SK-N-SH (cell line): Measurements from ENCODE around the gene KDM4C. TPM values are rescaled to one million over a fixed set of nuclear protein-coding genes. Genes with fewer than 3 reads are reported as not detected.

Source experiments
- CTCF ChIA-PET: fragments of 300-600, 350-600 bp; formaldehyde crosslinking; extraction: SDS; loops from one replicate; lab custom pipeline; 2021; lab: Yijun Ruan, JAX
- POLR2A ChIA-PET: fragments of 350-600 bp; sonication (Branson Sonifier 250); formaldehyde crosslinking; extraction: SDS; loops from one replicate; lab custom pipeline; 2020; ENCODE audit warnings: antibody characterized with exemption, inconsistent platforms; lab: Yijun Ruan, JAX
- DNase-seq: peaks from one replicate; pipeline ENCODE4 v3.0.0; 2012
- H2AFZ ChIP-seq: fragments of 200-600 bp; sonication (generic); 2 replicates; pipeline ENCODE4 v1.8.1; 2016; ENCODE audit warnings: antibody characterized with exemption, mild to moderate bottlenecking, low read depth
- H3F3A ChIP-seq: fragments of 200-600 bp; sonication (generic); replicated peaks from 2 replicates; pipeline ENCODE3; 2016; ENCODE audit warnings: antibody characterized with exemption, mild to moderate bottlenecking; ENCODE audit not compliant: insufficient read depth
- H3K27ac ChIP-seq, 2 experiments: fragments of 200-500 bp in 1 of 2; fragments of 200-600 bp in 1 of 2; sonication (Bioruptor generic) in 1 of 2; sonication (generic), shearing (Covaris generic) in 1 of 2; 2 replicates each; pipeline versions ENCODE4 v1.5.1 to v1.6.1; 2014 to 2016; ENCODE audit warnings: low read depth in 2 of 2, inconsistent platforms in 1 of 2, low read length in 1 of 2, mild to moderate bottlenecking in 1 of 2, mixed read lengths in 1 of 2
- H3K27me3 ChIP-seq: fragments of 200-600 bp; sonication (generic), shearing (Covaris generic); 2 replicates; pipeline ENCODE4 v1.6.1; 2016; ENCODE audit warnings: mixed run types; ENCODE audit not compliant: insufficient read depth
- H3K36me3 ChIP-seq, 2 experiments: fragments of 200-500 bp in 1 of 2; fragments of 200-600 bp in 1 of 2; sonication (Bioruptor generic) in 1 of 2; sonication (generic) in 1 of 2; replicated peaks in 1 of 2; 2 replicates each; pipeline versions ENCODE3 to v1.5.1; 2014 to 2016; ENCODE audit warnings: low read length in 1 of 2, mild to moderate bottlenecking in 1 of 2; ENCODE audit not compliant: insufficient read depth in 2 of 2, control insufficient read depth in 1 of 2
- H3K4me1 ChIP-seq, 2 experiments: fragments of 200-500 bp in 1 of 2; fragments of 200-600 bp in 1 of 2; sonication (Bioruptor generic) in 1 of 2; sonication (generic), shearing (Covaris generic) in 1 of 2; 2 replicates each; pipeline versions ENCODE4 v1.5.1 to v1.6.1; 2014 to 2016; ENCODE audit warnings: low read depth in 1 of 2, low read length in 1 of 2, mixed run types in 1 of 2; ENCODE audit not compliant: insufficient read depth in 2 of 2, control insufficient read depth in 1 of 2
- H3K4me2 ChIP-seq: fragments of 200-600 bp; sonication (generic), shearing (Covaris generic); 2 replicates; pipeline ENCODE4 v1.6.1; 2017; ENCODE audit warnings: mixed run types
- H3K4me3 ChIP-seq, 2 experiments: fragments of 200-500 bp in 1 of 2; fragments of 200-600 bp in 1 of 2; sonication (Bioruptor generic) in 1 of 2; sonication (generic), shearing (Covaris generic) in 1 of 2; 2 replicates each; pipeline versions ENCODE4 v1.5.1 to v1.8.1; 2014 to 2016; ENCODE audit warnings: low read depth in 2 of 2, inconsistent platforms in 1 of 2, low read length in 1 of 2, mild to moderate bottlenecking in 1 of 2, mixed read lengths in 1 of 2, moderate library complexity in 1 of 2
- H3K79me2 ChIP-seq: fragments of 200-600 bp; sonication (generic); 2 replicates; pipeline ENCODE4 v1.8.1; 2017; ENCODE audit warnings: mild to moderate bottlenecking; ENCODE audit not compliant: insufficient read depth
- H3K9ac ChIP-seq: fragments of 200-600 bp; sonication (generic); 2 replicates; pipeline ENCODE4 v1.6.1; 2017; ENCODE audit warnings: mixed run types
- H3K9me2 ChIP-seq: fragments of 200-600 bp; sonication (generic); 2 replicates; pipeline ENCODE4 v1.6.1; 2017; ENCODE audit warnings: mixed run types
- H3K9me3 ChIP-seq: fragments of 200-600 bp; sonication (generic); 2 replicates; pipeline ENCODE4 v1.6.1; 2017; ENCODE audit warnings: mixed run types, mild to moderate bottlenecking, moderate library complexity
- H4K20me1 ChIP-seq: fragments of 200-600 bp; sonication (generic); 2 replicates; pipeline ENCODE4 v1.6.1; 2017; ENCODE audit warnings: mild to moderate bottlenecking, mixed run types; ENCODE audit not compliant: insufficient read depth
- EP300 ChIP-seq, 2 experiments: IDR thresholded peaks; 2 replicates each; pipeline versions ENCODE4 v1.4.0 to v1.6.1; 2012; ENCODE audit warnings: borderline replicate concordance in 1 of 2, low read depth in 1 of 2, low read length in 1 of 2
- EZH2phosphoT487 ChIP-seq: fragments of 200-600 bp; sonication (generic); IDR thresholded peaks from 2 replicates; pipeline ENCODE4 v1.6.1; 2017; ENCODE audit warnings: low read depth, mixed run types, mild to moderate bottlenecking, antibody characterized with exemption, moderate library complexity, borderline replicate concordance
- FOSL2 ChIP-seq: IDR thresholded peaks from 2 replicates; pipeline ENCODE4 v1.4.0; 2012; ENCODE audit warnings: low read depth, mild to moderate bottlenecking, moderate library complexity, borderline replicate concordance
- FOXM1 ChIP-seq: IDR thresholded peaks from 2 replicates; pipeline ENCODE4 v1.4.0; 2012; ENCODE audit warnings: low read depth, mild to moderate bottlenecking
- GABPA ChIP-seq: IDR thresholded peaks from 2 replicates; pipeline ENCODE4 v1.4.0; 2012; ENCODE audit warnings: low read depth, mild to moderate bottlenecking
- GATA2 ChIP-seq: sonication (generic); formaldehyde crosslinking; IDR thresholded peaks from 2 replicates; pipeline ENCODE4 v1.5.0; 2020; ENCODE audit warnings: mild to moderate bottlenecking, missing genetic modification reagents
- NFIC ChIP-seq: IDR thresholded peaks from 2 replicates; pipeline ENCODE4 v1.4.0; 2012; ENCODE audit warnings: borderline replicate concordance
- POLR2AphosphoS5 ChIP-seq: IDR thresholded peaks from 2 replicates; pipeline ENCODE4 v1.6.1; 2012; ENCODE audit warnings: low read depth, low read length
- RAD21 ChIP-seq: IDR thresholded peaks from 2 replicates; pipeline ENCODE4 v1.6.1; 2012; ENCODE audit warnings: mild to moderate bottlenecking, low read length
- RCOR1 ChIP-seq: fragments of 150-350 bp; IDR thresholded peaks from 2 replicates; pipeline ENCODE4 v1.6.1; 2017; ENCODE audit warnings: antibody characterized with exemption, low read length
- RXRA ChIP-seq: IDR thresholded peaks from 2 replicates; pipeline ENCODE4 v1.4.0; 2012; ENCODE audit warnings: low read depth, mild to moderate bottlenecking, borderline replicate concordance
- SIN3A ChIP-seq: IDR thresholded peaks from 2 replicates; pipeline ENCODE4 v1.6.1; 2012; ENCODE audit warnings: low read depth, mild to moderate bottlenecking, low read length, moderate library complexity, borderline replicate concordance
- SMC3 ChIP-seq: IDR thresholded peaks from 2 replicates; pipeline ENCODE4 v1.6.1; 2012; ENCODE audit warnings: low read depth, low read length, improper control_type of control experiment
- TAF1 ChIP-seq: IDR thresholded peaks from 2 replicates; pipeline ENCODE4 v1.6.1; 2012; ENCODE audit warnings: low read depth, mild to moderate bottlenecking, low read length, moderate library complexity, borderline replicate concordance
- TCF12 ChIP-seq: IDR thresholded peaks from 2 replicates; pipeline ENCODE4 v1.4.0; 2012
- YY1 ChIP-seq: IDR thresholded peaks from 2 replicates; pipeline ENCODE4 v1.4.0; 2012; ENCODE audit warnings: low read depth, mild to moderate bottlenecking
- WGBS: methylation state at CpG from one replicate; pipeline ENCODE4 v1.1.6; 2017; ENCODE audit warnings: low lambda C conversion rate; 5-methylcytosine and 5-hydroxymethylcytosine counted together
- polyA plus RNA-seq, 3 experiments: library from polyadenylated mRNA; depleted of rRNA; stranded (reverse); fragments of >200 nt; gene quantifications; 2 replicates each; pipeline ENCODE4 v1.2.3, GENCODE V29; 2012
- TF ChIP-seq, protein P1 (sequence below): fragments of 200-600 bp; sonication (generic); IDR thresholded peaks from 2 replicates; pipeline ENCODE4 v1.6.1; 2017; ENCODE audit warnings: antibody characterized with exemption, mild to moderate bottlenecking, moderate library complexity
- TF ChIP-seq, protein P2 (sequence below): IDR thresholded peaks from 2 replicates; pipeline ENCODE4 v1.4.0; 2012; ENCODE audit warnings: low read depth, borderline replicate concordance
- TF ChIP-seq, protein P3 (sequence below): IDR thresholded peaks from 2 replicates; pipeline ENCODE4 v1.6.1; 2012; ENCODE audit warnings: mild to moderate bottlenecking, low read depth, low read length, moderate library complexity
- TF ChIP-seq, protein P4 (sequence below): fragments of 150-350 bp; IDR thresholded peaks from 2 replicates; pipeline ENCODE4 v1.6.1; 2016; ENCODE audit warnings: mild to moderate bottlenecking, low read depth, low read length

Gene KDM4C
- polyA plus RNA-seq, 1 of the 3 experiments (the other 2 are of a cell fraction): 9.4 TPM

DNA sequence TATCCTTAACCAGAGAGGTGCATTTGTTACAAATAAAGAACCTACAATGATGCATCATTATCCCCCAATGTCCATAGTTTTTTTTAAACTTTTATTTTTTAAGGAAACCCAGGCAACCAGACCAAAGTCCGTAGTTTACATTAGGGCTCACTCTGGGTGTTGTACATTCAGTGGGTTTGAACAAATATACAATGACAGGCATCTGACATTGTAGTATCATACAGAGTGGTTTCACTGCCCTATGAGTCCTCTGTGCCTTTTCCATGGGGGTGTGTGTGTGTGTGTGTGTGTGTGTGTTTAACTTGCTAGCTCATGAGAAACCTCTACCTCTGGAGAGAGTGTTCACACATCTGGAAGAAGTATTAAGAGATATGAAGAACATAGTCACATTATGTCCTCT lies 141.5 kb downstream of the KDM4C start:
- H3K4me2 ChIP-seq: no peak overlapping the region
- POLR2A ChIA-PET: no interaction called here
- no peaks in the 10 kb centered on the region for H3K9me3 ChIP-seq
- no peak for DNase-seq
- H3K27ac ChIP-seq: no peak overlapping the region
- WGBS: 0% methylated on average over 1 of the region's 1 CpG
- TF ChIP-seq RAD21 (no peak), YY1 (no peak), NFIC (no peak), RCOR1 (no peak), GABPA (no peak), EP300 (IDR thresholded peaks at IDR 0.05; ENCODE audit: borderline replicate concordance in 1 of 2, low read depth in 1 of 2, low read length in 1 of 2) (no peak), FOSL2 (no peak), TAF1 (no peak), GATA2 (CRISPR knock-in tag) (no peak), SIN3A (no peak)
- TF ChIP-seq, protein P1, sequence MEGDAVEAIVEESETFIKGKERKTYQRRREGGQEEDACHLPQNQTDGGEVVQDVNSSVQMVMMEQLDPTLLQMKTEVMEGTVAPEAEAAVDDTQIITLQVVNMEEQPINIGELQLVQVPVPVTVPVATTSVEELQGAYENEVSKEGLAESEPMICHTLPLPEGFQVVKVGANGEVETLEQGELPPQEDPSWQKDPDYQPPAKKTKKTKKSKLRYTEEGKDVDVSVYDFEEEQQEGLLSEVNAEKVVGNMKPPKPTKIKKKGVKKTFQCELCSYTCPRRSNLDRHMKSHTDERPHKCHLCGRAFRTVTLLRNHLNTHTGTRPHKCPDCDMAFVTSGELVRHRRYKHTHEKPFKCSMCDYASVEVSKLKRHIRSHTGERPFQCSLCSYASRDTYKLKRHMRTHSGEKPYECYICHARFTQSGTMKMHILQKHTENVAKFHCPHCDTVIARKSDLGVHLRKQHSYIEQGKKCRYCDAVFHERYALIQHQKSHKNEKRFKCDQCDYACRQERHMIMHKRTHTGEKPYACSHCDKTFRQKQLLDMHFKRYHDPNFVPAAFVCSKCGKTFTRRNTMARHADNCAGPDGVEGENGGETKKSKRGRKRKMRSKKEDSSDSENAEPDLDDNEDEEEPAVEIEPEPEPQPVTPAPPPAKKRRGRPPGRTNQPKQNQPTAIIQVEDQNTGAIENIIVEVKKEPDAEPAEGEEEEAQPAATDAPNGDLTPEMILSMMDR: no peak
- TF ChIP-seq, protein P2, sequence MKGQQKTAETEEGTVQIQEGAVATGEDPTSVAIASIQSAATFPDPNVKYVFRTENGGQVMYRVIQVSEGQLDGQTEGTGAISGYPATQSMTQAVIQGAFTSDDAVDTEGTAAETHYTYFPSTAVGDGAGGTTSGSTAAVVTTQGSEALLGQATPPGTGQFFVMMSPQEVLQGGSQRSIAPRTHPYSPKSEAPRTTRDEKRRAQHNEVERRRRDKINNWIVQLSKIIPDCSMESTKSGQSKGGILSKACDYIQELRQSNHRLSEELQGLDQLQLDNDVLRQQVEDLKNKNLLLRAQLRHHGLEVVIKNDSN: no peak
- TF ChIP-seq, all 33 proteins: peak for 0
- Histone ChIP-seq H3K4me1 (peaks cover 0 to 7% of the 10 kb centered on the region in 2 experiments; a peak in 1 of 4 replicates), H2AFZ (no peak overlapping the region), H3K27me3 (no peaks in the 10 kb centered on the region), H3K36me3 (peaks cover 3 to 6% of the 10 kb centered on the region in 2 experiments), H4K20me1 (no peaks in the 10 kb centered on the region), H3F3A (no peaks in the 10 kb centered on the region), H3K79me2 (no peaks in the 10 kb centered on the region), H3K4me3 (no peak overlapping the region), H3K9ac (no peak overlapping the region), H3K9me2 (no peaks in the 10 kb centered on the region)
- CTCF ChIA-PET: interaction anchor here (2.5 kb wide), 1 partner anchor 10 kb away, joined by 12 read pairs; no protein-coding TSS in a partner anchor

DNA sequence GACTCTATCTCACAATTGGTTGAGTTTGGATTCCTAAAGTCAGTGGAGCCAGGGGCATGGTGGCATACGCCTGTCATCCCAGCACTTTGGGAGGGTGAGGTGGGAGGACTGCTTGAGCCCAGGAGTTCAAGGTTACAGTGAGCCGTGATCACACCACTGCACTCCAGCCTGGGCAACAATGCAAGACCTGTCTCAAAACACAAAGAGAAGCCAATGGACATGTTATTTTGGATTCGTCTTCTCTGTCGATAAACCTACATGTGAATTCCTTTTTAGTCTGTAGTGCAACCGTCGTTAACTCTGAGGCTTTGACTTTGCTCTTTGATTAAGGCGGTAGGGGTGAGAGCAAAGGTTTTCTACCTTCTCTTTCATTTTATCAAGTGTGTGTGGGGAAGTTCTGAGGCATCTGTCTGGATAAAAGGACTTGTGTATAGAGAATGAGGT lies 142.7 kb downstream of the KDM4C start:
- H3K4me3 ChIP-seq: no peak overlapping the region
- H3K27ac ChIP-seq: no peak overlapping the region
- no peaks in the 10 kb centered on the region for H4K20me1 ChIP-seq
- CTCF ChIA-PET: interaction anchor here (1.0 to 2.5 kb wide), 3 partner anchors 9 to 1996 kb away, joined by 3 to 12 read pairs (median 3); no protein-coding TSS in a partner anchor
- H3K9ac ChIP-seq: no peak overlapping the region
- H3K36me3 ChIP-seq: peaks cover 0 to 3% of the 10 kb centered on the region in 2 experiments
- 93% methylated on average over 6 of the region's 7 CpGs for WGBS
- peaks cover 0 to 7% of the 10 kb centered on the region in 2 experiments; a peak in 1 of 4 replicates for H3K4me1 ChIP-seq
- no peaks in the 10 kb centered on the region for H3K79me2 ChIP-seq
- no peaks in the 10 kb centered on the region for H3K27me3 ChIP-seq
- no peak overlapping the region for H2AFZ ChIP-seq
- no peaks in the 10 kb centered on the region for H3K9me2 ChIP-seq
- H3K9me3 ChIP-seq: no peaks in the 10 kb centered on the region
- H3K4me2 ChIP-seq: no peak overlapping the region
- POLR2A ChIA-PET: no interaction called here
- H3F3A ChIP-seq: no peaks in the 10 kb centered on the region
- DNase-seq: no peak
- TF ChIP-seq RCOR1 (no peak), RAD21 (no peak), POLR2AphosphoS5 (no peak), RXRA (no peak), EZH2phosphoT487 (no peak), TCF12 (no peak), GABPA (no peak), FOXM1 (no peak), SMC3 (no peak)
- TF ChIP-seq, protein P3, sequence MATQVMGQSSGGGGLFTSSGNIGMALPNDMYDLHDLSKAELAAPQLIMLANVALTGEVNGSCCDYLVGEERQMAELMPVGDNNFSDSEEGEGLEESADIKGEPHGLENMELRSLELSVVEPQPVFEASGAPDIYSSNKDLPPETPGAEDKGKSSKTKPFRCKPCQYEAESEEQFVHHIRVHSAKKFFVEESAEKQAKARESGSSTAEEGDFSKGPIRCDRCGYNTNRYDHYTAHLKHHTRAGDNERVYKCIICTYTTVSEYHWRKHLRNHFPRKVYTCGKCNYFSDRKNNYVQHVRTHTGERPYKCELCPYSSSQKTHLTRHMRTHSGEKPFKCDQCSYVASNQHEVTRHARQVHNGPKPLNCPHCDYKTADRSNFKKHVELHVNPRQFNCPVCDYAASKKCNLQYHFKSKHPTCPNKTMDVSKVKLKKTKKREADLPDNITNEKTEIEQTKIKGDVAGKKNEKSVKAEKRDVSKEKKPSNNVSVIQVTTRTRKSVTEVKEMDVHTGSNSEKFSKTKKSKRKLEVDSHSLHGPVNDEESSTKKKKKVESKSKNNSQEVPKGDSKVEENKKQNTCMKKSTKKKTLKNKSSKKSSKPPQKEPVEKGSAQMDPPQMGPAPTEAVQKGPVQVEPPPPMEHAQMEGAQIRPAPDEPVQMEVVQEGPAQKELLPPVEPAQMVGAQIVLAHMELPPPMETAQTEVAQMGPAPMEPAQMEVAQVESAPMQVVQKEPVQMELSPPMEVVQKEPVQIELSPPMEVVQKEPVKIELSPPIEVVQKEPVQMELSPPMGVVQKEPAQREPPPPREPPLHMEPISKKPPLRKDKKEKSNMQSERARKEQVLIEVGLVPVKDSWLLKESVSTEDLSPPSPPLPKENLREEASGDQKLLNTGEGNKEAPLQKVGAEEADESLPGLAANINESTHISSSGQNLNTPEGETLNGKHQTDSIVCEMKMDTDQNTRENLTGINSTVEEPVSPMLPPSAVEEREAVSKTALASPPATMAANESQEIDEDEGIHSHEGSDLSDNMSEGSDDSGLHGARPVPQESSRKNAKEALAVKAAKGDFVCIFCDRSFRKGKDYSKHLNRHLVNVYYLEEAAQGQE: no peak
- TF ChIP-seq, protein P2: no peak
- TF ChIP-seq, protein P4, sequence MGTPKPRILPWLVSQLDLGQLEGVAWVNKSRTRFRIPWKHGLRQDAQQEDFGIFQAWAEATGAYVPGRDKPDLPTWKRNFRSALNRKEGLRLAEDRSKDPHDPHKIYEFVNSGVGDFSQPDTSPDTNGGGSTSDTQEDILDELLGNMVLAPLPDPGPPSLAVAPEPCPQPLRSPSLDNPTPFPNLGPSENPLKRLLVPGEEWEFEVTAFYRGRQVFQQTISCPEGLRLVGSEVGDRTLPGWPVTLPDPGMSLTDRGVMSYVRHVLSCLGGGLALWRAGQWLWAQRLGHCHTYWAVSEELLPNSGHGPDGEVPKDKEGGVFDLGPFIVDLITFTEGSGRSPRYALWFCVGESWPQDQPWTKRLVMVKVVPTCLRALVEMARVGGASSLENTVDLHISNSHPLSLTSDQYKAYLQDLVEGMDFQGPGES: no peak
